ENCODE data around the gene MELTF. TPM values are rescaled to one million over a fixed set of nuclear protein-coding genes. Genes with fewer than 3 reads are reported as not detected.

The MELTF gene
- polyA plus RNA-seq, 1 donor from 2014 or later = 0.09 TPM

DNA sequence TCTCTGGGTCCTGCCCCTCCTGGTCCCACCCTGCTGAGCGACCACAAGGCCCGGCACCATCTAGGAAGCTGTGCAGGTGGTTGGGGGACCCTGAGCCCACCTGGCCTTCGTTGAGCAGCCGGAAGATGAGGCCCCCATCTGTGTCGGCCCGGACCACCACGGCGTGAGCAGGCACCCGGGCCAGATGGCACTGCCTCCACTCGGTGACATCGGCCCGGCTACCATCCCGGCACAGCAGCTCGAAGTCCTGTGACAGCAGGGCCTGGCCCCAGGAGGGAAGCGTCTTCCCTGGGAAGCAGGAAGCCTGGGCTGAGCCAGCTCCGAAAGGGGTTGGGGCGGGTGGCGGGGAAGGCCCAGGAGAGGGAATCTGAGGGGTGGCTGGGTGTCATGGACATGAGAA, 12.6 kb downstream of the MELTF start:
- H3K9me2 ChIP-seq (ENCODE audit: insufficient read depth, low read length) = no peaks in the 10 kb centered on the region
- H2AFZ ChIP-seq (ENCODE audit: low read depth, low read length) = no peak overlapping the region
- H3K9ac ChIP-seq (ENCODE audit: low read length) = no peak overlapping the region
- H3K79me2 ChIP-seq (replicated peaks; ENCODE audit: insufficient read depth, low read length) = no peaks in the 10 kb centered on the region
- H3K4me2 ChIP-seq (ENCODE audit: low read length) = no peak overlapping the region
- no peaks in the 10 kb centered on the region for H3K36me3 ChIP-seq (ENCODE audit: insufficient read depth, low read length)
- no peaks in the 10 kb centered on the region for H3K27me3 ChIP-seq (ENCODE audit: insufficient read depth, low read depth, low read length)
- no peak overlapping the region for H3K27ac ChIP-seq (ENCODE audit: low read length)
- H3K9me3 ChIP-seq (ENCODE audit: low read length) = no peaks in the 10 kb centered on the region
- no peaks in the 10 kb centered on the region for H3F3A ChIP-seq (ENCODE audit: insufficient read depth, low read length, poor library complexity, severe bottlenecking)
- no peak overlapping the region for H3K4me3 ChIP-seq (ENCODE audit: low read length)
- no peak for TF ChIP-seq EP300 (conservative IDR thresholded peaks at IDR 0.05; ENCODE audit: poor library complexity, severe bottlenecking)
- TF ChIP-seq SMC3 (conservative IDR thresholded peaks at IDR 0.05; ENCODE audit: poor library complexity) = no peak
- TF ChIP-seq POLR2AphosphoS5 (IDR thresholded peaks at IDR 0.05) = no peak
- TF ChIP-seq RAD21 (conservative IDR thresholded peaks at IDR 0.05) = no peak
- no peak for TF ChIP-seq TAF1 (IDR thresholded peaks at IDR 0.05; ENCODE audit: low read depth)
- TF ChIP-seq EZH2 (IDR thresholded peaks at IDR 0.05; ENCODE audit: borderline replicate concordance, insufficient read depth, low read length, poor library complexity, severe bottlenecking) = no peak
- TF ChIP-seq, protein P1, sequence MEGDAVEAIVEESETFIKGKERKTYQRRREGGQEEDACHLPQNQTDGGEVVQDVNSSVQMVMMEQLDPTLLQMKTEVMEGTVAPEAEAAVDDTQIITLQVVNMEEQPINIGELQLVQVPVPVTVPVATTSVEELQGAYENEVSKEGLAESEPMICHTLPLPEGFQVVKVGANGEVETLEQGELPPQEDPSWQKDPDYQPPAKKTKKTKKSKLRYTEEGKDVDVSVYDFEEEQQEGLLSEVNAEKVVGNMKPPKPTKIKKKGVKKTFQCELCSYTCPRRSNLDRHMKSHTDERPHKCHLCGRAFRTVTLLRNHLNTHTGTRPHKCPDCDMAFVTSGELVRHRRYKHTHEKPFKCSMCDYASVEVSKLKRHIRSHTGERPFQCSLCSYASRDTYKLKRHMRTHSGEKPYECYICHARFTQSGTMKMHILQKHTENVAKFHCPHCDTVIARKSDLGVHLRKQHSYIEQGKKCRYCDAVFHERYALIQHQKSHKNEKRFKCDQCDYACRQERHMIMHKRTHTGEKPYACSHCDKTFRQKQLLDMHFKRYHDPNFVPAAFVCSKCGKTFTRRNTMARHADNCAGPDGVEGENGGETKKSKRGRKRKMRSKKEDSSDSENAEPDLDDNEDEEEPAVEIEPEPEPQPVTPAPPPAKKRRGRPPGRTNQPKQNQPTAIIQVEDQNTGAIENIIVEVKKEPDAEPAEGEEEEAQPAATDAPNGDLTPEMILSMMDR (IDR thresholded peaks at IDR 0.05; ENCODE audit: poor library complexity, severe bottlenecking) = no peak
- no peak for TF ChIP-seq MXI1 (conservative IDR thresholded peaks at IDR 0.05; ENCODE audit: poor library complexity, severe bottlenecking)
- TF ChIP-seq REST (IDR thresholded peaks at IDR 0.05; ENCODE audit: borderline replicate concordance) = no peak
- no peaks in the 10 kb centered on the region for H4K20me1 ChIP-seq (ENCODE audit: insufficient read depth)

- H3K4me2 ChIP-seq (ENCODE audit: low read length) = no peak overlapping the region
- no peaks in the 10 kb centered on the region for H3K9me3 ChIP-seq (ENCODE audit: low read length)
- H3K79me2 ChIP-seq (replicated peaks; ENCODE audit: insufficient read depth, low read length) = no peaks in the 10 kb centered on the region
- H3K4me3 ChIP-seq (ENCODE audit: low read length) = no peak overlapping the region
- TF ChIP-seq RAD21 (conservative IDR thresholded peaks at IDR 0.05) (no peak), SMC3 (conservative IDR thresholded peaks at IDR 0.05; ENCODE audit: poor library complexity) (no peak), TAF1 (IDR thresholded peaks at IDR 0.05; ENCODE audit: low read depth) (no peak), REST (IDR thresholded peaks at IDR 0.05; ENCODE audit: borderline replicate concordance) (no peak), POLR2AphosphoS5 (IDR thresholded peaks at IDR 0.05) (no peak), EP300 (conservative IDR thresholded peaks at IDR 0.05; ENCODE audit: poor library complexity, severe bottlenecking) (no peak), EZH2 (IDR thresholded peaks at IDR 0.05; ENCODE audit: borderline replicate concordance, insufficient read depth, low read length, poor library complexity, severe bottlenecking) (no peak), MXI1 (conservative IDR thresholded peaks at IDR 0.05; ENCODE audit: poor library complexity, severe bottlenecking) (no peak)
- TF ChIP-seq, protein P1 (IDR thresholded peaks at IDR 0.05; ENCODE audit: poor library complexity, severe bottlenecking) = no peak
- H3K36me3 ChIP-seq (ENCODE audit: insufficient read depth, low read length) = no peaks in the 10 kb centered on the region
- no peak overlapping the region for H3K9ac ChIP-seq (ENCODE audit: low read length)
- H4K20me1 ChIP-seq (ENCODE audit: insufficient read depth) = no peaks in the 10 kb centered on the region
- no peak overlapping the region for H2AFZ ChIP-seq (ENCODE audit: low read depth, low read length)
- H3K27me3 ChIP-seq (ENCODE audit: insufficient read depth, low read depth, low read length) = no peaks in the 10 kb centered on the region
- H3K27ac ChIP-seq (ENCODE audit: low read length) = no peak overlapping the region
- no peaks in the 10 kb centered on the region for H3K9me2 ChIP-seq (ENCODE audit: insufficient read depth, low read length)
- no peaks in the 10 kb centered on the region for H3F3A ChIP-seq (ENCODE audit: insufficient read depth, low read length, poor library complexity, severe bottlenecking)
Measured at GRCh38 chr3:197015790-197016736, 13.6 kb downstream of the MELTF start.
